HepG2 (cell line): Measurements from ENCODE around the gene CD58.

Source experiments
- CTCF ChIP-seq: sonication (generic); formaldehyde crosslinking; IDR thresholded peaks from 2 replicates; pipeline ENCODE4 v1.5.0; 2020; ENCODE audit warnings: mild to moderate bottlenecking, missing genetic modification reagents, moderate library complexity
- EED ChIP-seq: sonication (generic); formaldehyde crosslinking; IDR thresholded peaks from 2 replicates; pipeline ENCODE4 v1.5.0; 2020; ENCODE audit warnings: mild to moderate bottlenecking, missing genetic modification reagents
- ELK4 ChIP-seq: sonication (generic); formaldehyde crosslinking; IDR thresholded peaks from 2 replicates; pipeline ENCODE4 v1.9.0; 2021; ENCODE audit warnings: missing genetic modification reagents, borderline replicate concordance
- NR2C2 ChIP-seq: sonication (generic); formaldehyde crosslinking; IDR thresholded peaks from 2 replicates; pipeline ENCODE4 v1.4.0; 2020; ENCODE audit warnings: missing genetic modification reagents, mild to moderate bottlenecking, moderate library complexity, borderline replicate concordance
- PAX8 ChIP-seq: sonication (generic); formaldehyde crosslinking; IDR thresholded peaks from 2 replicates; pipeline ENCODE4 v1.8.0; 2022; ENCODE audit warnings: mild to moderate bottlenecking, missing genetic modification reagents, borderline replicate concordance
- REL ChIP-seq: sonication (generic); formaldehyde crosslinking; conservative IDR thresholded peaks from 2 replicates; pipeline ENCODE4 v1.8.0; 2022; ENCODE audit warnings: mild to moderate bottlenecking, missing genetic modification reagents, moderate library complexity
- YY1 ChIP-seq: IDR thresholded peaks from 2 replicates; pipeline ENCODE4 v1.6.1; 2011; ENCODE audit warnings: low read length, low read depth, moderate library complexity, mild to moderate bottlenecking; ENCODE audit not compliant: insufficient read depth, insufficient replicate concordance
- ZNF512B ChIP-seq: sonication (generic); formaldehyde crosslinking; IDR thresholded peaks from 2 replicates; pipeline ENCODE4 v1.5.1; 2020; ENCODE audit warnings: missing genetic modification reagents, mild to moderate bottlenecking, borderline replicate concordance
- ZNF576 ChIP-seq: sonication (generic); formaldehyde crosslinking; IDR thresholded peaks from 2 replicates; pipeline ENCODE4 v1.4.0; 2020; ENCODE audit warnings: mild to moderate bottlenecking, missing genetic modification reagents

GRCh38 chr1:116568662-116569380 lies 2.0 kb downstream of the CD58 start:
- TF ChIP-seq YY1 (no peak), PAX8 (no peak), REL (CRISPR knock-in tag) (no peak), ZNF576 (no peak), NR2C2 (no peak), ZNF512B (CRISPR knock-in tag) (no peak), CTCF (CRISPR knock-in tag) (no peak), EED (CRISPR knock-in tag) (no peak), ELK4 (CRISPR knock-in tag) (no peak)
